ENCODE measurements around the gene PARVG. TPM values are rescaled to one million over a fixed set of nuclear protein-coding genes. Genes with fewer than 3 reads are reported as not detected.

Gene PARVG
- polyA plus RNA-seq, 2 of the 4 experiments (the other 2 are of a cell fraction): not detected

GRCh38 chr22:44182588-44183286 is 2.0 kb downstream of the PARVG start (continued):
- TF ChIP-seq REST (IDR thresholded peaks at IDR 0.05) (no peak), ZSCAN20 (CRISPR knock-in tag; IDR thresholded peaks at IDR 0.05) (no peak), POLR2A (IDR thresholded peaks at IDR 0.05; ENCODE audit: low read length) (no peak), RAD21 (conservative IDR thresholded peaks at IDR 0.05 in 1 of 2, IDR thresholded peaks at IDR 0.05 in 1 of 2) (no peak), MAZ (IDR thresholded peaks at IDR 0.05; ENCODE audit: borderline replicate concordance, low read depth, low read length) (no peak)

DNA sequence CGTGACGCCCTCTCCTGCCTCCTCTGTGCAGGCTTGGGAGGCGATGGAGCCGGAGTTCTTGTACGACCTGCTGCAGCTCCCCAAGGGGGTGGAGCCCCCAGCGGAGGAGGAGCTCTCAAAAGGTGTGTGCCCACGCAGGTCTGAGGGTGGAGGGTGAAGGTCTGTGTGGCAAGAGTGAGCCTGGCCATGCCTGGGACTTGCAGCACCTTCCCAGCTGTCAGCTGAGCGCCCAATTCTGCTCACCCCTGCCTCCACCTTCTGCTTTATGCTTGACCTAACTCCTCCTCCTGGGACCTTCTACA is 2.5 kb downstream of the PARVG start:
- no peak overlapping the region for H3K4me2 ChIP-seq
- DNase-seq (ENCODE audit: low read depth in 1 of 2, low spot score in 1 of 2) (no peak), ATAC-seq (no peak), FAIRE-seq (no peak)
- H3K27ac ChIP-seq: no peak overlapping the region
- H3K4me3 ChIP-seq: no peak overlapping the region
- POLR2A ChIA-PET: no interaction called here
- TF ChIP-seq ZC3H11A (IDR thresholded peaks at IDR 0.05) (no peak), FOSL2 (IDR thresholded peaks at IDR 0.05) (no peak), FOSL2 (CRISPR knock-in tag; IDR thresholded peaks at IDR 0.05) (no peak), USF2 (IDR thresholded peaks at IDR 0.05) (no peak), EP300 (IDR thresholded peaks at IDR 0.05) (no peak), HDAC2 (IDR thresholded peaks at IDR 0.05) (no peak), POLR2AphosphoS2 (conservative IDR thresholded peaks at IDR 0.05; ENCODE audit: low read length) (no peak), JUNB (IDR thresholded peaks at IDR 0.05) (no peak), JUN (IDR thresholded peaks at IDR 0.05) (no peak), CHD2 (IDR thresholded peaks at IDR 0.05; ENCODE audit: low read length, partially characterized antibody) (no peak), E2F6 (IDR thresholded peaks at IDR 0.05; ENCODE audit: borderline replicate concordance, low read depth) (no peak), MAZ (IDR thresholded peaks at IDR 0.05; ENCODE audit: borderline replicate concordance, low read depth, low read length) (no peak), RARB (CRISPR knock-in tag; IDR thresholded peaks at IDR 0.05) (no peak), NPAS2 (CRISPR knock-in tag; IDR thresholded peaks at IDR 0.05; ENCODE audit: borderline replicate concordance) (no peak), RAD21 (conservative IDR thresholded peaks at IDR 0.05 in 1 of 2, IDR thresholded peaks at IDR 0.05 in 1 of 2) (no peak), RNF2 (IDR thresholded peaks at IDR 0.05; ENCODE audit: borderline replicate concordance, low read depth) (no peak), KDM5A (IDR thresholded peaks at IDR 0.05) (no peak), HOXA7 (CRISPR knock-in tag; IDR thresholded peaks at IDR 0.05) (no peak)
- TF ChIP-seq, protein P1, sequence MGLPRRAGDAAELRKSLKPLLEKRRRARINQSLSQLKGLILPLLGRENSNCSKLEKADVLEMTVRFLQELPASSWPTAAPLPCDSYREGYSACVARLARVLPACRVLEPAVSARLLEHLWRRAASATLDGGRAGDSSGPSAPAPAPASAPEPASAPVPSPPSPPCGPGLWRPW (IDR thresholded peaks at IDR 0.05): no peak
- TF ChIP-seq, protein P2, sequence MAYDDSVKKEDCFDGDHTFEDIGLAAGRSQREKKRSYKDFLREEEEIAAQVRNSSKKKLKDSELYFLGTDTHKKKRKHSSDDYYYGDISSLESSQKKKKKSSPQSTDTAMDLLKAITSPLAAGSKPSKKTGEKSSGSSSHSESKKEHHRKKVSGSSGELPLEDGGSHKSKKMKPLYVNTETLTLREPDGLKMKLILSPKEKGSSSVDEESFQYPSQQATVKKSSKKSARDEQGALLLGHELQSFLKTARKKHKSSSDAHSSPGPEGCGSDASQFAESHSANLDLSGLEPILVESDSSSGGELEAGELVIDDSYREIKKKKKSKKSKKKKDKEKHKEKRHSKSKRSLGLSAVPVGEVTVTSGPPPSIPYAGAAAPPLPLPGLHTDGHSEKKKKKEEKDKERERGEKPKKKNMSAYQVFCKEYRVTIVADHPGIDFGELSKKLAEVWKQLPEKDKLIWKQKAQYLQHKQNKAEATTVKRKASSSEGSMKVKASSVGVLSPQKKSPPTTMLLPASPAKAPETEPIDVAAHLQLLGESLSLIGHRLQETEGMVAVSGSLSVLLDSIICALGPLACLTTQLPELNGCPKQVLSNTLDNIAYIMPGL (CRISPR knock-in tag; IDR thresholded peaks at IDR 0.05; ENCODE audit: borderline replicate concordance): no peak
- TF ChIP-seq, protein P3, sequence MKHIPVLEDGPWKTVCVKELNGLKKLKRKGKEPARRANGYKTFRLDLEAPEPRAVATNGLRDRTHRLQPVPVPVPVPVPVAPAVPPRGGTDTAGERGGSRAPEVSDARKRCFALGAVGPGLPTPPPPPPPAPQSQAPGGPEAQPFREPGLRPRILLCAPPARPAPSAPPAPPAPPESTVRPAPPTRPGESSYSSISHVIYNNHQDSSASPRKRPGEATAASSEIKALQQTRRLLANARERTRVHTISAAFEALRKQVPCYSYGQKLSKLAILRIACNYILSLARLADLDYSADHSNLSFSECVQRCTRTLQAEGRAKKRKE (CRISPR knock-in tag; IDR thresholded peaks at IDR 0.05; ENCODE audit: low read depth): no peak
- no peaks in the 10 kb centered on the region for H3K9me3 ChIP-seq
- WGBS (ENCODE audit: missing lambda C conversion rate): 22% methylated on average over 3 of the region's 8 CpGs
- CTCF ChIA-PET: interaction anchor here (0.6 to 1.0 kb wide), 2 partner anchors 159 to 453 kb away, joined by 3 read pairs; partner anchors contain the start of gene PARVB
- no peaks in the 10 kb centered on the region for H3K4me1 ChIP-seq

Measured in A549 (cell line).